GM15510 (cell line): ENCODE measurements around the gene PLCH1.

ENCODE experiments used
- POLR2A ChIP-seq: IDR thresholded peaks from 3 replicates; pipeline ENCODE4 v1.6.1; 2011; ENCODE audit warnings: borderline replicate concordance; ENCODE audit not compliant: insufficient read length; ENCODE audit errors: extremely low read depth

The PLCH1 gene

DNA sequence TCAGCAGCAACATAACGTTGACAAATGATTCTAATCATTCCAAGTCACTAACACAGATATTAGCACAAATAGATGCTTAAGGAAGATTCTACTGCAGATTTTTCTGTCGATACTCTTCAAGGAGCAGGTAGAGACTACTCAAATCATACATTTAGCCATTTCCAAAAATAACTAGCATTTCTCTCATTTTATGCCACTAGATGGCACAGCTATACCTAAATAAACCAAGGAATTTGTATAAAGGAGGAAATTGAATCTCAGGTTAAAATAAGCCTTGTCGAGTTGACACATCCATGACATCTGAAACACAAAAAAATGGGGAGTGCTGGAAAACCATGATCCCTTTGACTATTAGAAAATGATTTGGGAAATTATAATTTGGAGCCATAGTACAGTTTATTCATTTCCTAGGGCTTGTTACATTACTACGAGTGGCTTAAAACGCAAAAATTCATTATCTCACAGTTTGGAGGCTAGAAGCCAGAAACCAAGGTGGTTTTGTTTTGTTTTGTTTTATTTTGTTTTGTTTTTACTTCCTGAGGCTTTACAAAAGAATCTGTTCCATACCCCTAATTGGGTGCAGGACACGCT, 391.9 kb downstream of the PLCH1 start:
- no peak for TF ChIP-seq POLR2A

DNA sequence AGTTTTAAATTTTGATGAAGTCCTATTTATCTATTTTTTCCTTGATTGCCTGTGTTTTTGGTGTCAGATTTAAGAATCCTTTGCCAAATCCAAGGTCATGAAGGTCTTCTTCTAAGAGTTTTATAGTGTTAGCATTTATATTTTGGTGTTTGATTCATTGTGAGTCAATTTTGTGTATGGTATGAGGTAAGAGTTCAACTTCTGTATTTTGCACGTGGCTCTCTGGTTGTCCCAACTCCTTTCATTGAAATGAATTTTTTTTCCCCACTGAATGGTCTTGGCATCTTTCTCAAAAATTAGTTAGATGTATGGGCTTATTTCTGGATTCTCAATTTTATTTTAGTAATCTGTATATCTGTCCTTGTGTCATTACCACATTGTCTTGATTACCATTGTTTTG, 394.3 kb downstream of the PLCH1 start:
- no peak for TF ChIP-seq POLR2A

DNA sequence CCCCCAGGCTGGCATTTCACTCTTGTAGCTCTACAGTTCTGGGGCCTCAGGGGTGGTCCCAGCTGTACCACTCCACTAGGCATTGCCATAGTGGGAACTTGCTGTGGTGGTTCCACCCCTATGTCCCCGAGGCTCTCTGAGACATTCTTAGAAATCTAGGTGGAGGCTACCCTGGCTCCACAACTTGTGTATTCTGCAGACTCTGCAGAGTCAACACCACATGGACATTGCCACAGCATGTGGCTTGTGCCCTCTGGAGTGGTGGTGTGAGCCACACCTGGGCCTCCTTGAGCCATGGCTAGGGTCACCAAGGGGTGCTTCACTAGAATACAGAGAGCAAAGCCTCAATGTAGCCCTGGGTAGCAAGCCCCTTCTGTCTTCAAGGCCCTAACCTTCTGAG, 397.0 kb downstream of the PLCH1 start:
- no peak for TF ChIP-seq POLR2A

DNA sequence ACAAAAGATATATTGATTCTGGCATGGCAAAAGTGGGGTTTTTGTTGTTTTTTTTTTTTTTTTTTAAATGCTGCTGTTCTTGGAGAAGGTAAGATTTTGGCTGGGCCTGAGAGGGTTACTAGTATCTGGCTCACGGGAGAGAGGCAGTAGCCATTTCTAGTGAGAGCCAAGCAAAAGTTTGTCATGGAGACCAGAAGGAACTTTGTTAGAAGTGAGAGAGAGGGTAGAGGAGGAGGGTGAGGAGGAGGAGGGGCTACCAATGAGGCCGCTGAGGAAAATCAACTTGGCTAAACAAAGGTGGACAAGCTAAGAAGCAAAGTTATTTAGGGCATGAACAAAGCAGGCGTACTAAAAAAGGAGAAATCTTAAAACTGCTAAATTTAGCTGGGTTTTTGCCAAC, 402.5 kb downstream of the PLCH1 start:
- TF ChIP-seq POLR2A = no peak

DNA sequence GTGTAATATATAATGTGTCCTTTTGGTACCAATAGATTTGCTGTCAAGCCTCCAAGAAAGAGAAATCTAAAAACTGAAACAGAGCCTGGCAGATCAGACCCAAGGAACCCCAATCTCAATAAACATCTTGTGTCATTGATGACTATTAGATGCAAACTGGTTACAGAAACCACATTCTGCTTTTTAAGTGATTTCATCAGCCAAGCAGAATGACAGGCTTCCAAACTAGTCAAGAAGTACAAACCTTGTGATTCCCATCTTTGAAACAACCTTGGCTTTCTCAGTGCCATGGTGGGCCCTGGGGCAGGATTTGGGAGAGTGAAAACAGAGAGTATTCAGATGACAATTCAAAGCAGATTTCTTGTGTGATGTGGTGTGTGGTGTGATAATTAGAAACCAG, 405.8 kb downstream of the PLCH1 start:
- TF ChIP-seq POLR2A = no peak

DNA sequence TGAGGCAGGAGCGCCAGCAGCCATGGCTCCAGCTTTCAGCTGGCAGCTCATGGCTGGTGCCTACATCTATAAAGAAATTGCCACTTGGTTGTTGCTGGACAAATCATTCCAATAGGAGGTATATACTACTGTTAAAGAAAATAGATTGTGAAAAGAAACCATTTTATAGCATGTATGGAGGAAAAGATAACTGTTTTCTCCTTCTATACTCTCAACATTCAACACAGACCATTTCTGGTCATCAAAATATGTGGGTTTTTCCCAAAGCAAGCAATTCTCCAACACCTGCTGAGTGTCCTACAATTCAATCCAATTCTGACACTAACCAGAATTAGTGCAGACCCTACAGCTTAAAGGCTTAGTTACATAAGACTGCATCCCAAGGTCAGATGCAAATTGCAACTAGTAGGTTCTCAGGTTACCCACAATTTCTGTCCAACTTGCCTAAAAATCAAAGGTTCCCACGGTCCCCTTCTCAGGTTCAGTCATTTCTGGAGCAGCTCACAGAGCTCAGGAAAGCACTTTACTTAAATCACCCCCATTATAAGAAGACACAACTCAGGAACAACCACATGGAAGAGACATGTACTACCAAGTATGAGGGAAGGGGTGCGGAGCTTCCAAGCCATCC, 409.0 kb downstream of the PLCH1 start:
- TF ChIP-seq POLR2A = no peak

DNA sequence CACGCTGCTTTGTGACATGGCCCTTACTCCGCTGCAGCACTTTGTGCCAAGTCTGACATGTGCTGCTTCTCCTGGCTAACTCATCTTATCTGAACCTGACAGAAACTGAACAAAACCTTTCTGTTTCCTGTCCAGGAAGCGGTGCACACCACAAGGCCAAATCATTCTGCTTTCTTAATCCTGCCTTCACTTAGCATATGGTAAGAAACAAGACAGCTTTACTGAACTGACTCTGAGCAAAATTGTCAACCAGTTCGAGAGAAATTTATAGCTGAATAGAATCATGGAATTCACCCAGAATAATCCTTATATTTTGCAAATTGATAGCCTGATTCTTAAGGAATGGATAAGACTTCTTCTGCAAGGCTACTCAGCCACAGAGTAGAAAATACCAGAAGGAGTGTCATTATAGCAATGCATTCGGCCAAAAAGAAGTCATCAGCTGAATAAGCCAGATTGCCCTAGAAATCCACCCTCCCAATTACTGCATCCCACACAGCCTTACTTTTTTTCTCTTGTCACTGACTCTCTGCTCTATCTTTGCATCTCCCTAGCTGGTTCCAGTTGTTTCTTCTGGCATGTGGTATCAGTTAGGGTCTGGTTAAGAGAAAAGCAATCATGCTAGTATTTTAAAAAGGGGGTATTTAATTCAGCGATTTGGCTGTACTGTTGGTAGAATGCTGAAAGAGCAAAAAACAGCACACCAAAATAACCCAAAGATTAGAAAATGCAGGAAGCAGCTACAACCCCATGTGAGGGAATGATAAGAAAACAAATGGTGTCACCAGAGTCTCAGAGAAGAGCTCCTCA, 409.8 kb downstream of the PLCH1 start:
- no peak for TF ChIP-seq POLR2A

DNA sequence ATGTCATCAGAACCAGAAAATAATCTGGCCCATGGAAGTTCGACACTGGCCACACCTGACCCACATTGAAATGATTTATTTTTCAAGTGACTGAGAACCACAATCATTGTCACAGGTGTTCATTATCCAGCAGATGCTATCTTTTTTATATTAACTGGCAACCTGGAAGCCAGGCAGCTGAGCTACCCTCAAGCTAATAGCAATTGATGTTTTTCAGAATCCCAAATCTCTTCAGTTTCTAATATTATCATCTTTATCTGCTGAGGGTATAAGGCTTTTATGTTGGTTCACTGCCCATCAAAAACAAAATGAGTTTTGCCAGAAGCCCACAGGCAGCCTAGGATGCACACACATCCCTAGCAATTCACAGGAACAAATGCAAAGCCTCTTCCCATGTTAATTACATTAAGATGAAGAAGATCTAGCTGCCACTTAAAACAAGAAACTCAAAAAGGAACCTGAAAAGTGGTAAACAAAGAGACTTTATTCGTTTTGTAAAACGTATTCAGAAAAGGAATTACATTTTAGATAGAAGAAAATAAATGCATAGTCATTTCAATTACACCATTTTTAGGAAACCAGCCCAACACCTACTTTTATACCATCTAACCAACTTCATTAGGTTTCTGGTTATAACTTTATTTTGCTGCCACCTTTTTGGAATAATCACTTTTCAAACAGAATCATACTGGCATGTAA, 410.5 kb downstream of the PLCH1 start:
- no peak for TF ChIP-seq POLR2A

DNA sequence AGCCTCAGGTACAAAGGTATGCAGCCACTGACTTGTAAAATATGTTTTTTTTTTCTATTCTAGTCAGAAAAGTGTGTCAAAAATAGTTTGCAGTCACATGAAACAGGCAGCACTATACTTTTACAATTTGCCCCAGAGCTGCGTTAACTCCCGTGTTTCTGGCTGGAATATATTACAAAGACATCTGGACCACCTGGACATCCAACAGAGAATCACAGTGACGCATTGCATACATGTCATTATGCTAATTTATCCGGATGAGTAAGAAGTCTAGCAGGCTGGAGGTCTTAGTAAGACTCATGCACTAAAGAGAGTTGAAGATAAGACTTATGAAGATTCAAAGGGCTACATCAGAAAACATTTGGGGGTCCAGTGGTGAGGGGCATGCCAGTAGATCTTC, 412.2 kb downstream of the PLCH1 start:
- no peak for TF ChIP-seq POLR2A

DNA sequence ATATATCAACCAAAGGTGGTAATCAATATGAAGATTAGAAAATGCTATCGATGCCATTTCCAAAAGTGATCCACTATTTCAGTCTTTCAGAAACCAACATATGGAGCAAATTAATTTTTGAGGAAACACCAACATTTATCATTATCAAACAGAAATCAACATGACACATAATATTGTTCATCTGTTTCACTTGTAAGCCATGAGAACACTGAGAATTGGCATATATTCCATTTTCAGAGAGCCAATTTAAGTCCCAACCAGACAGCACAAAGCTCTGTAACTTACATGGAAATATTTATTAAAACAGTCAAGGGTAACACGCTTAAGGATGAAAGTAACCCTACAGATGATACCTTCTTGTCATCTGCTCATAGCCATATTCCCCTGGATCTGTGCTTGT, 413.8 kb downstream of the PLCH1 start:
- no peak for TF ChIP-seq POLR2A

DNA sequence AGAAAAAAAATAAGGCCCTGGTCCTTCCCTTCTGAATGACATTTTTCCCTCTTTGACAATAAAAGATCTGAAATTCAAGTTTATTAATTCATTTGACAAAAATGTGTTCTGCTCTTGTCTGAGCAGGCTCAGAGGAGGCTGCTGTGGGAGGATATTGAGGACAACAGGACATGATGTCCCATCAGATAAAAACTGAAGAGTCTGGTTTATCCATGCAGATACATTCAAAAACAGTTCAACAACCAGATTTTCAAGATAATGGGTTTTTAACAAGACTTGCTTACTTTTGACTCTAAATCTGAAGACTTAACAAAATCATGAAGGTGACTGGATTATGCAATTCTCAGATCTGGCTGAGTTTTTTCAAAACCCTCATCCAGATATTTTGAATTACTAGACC, 414.5 kb downstream of the PLCH1 start:
- TF ChIP-seq POLR2A = no peak

DNA sequence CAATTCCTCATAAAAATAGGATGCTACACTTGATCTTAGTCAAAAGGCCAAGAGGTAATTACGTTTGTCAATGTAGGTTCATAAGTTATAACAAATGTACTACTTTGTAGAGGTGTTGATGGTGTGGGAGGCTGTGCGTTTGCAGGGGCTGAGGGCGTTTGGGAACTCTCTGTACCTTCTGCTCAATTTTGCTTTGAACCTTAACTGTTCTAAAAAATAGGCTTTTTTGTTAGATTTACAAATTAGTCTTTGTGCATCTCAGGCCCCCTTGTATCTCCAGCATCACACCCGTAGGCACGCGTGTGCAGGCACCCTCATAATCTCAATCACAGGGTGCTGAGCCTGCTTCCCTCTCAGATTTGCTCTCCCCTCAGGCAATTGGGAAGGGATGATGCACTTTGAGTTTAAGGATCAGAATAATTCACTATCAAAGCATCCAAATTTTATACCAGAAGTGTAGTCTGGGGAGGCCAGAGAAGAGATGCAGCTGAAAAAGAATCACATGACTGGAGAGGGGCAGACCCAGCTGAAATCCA, 415.3 kb downstream of the PLCH1 start:
- no peak for TF ChIP-seq POLR2A

DNA sequence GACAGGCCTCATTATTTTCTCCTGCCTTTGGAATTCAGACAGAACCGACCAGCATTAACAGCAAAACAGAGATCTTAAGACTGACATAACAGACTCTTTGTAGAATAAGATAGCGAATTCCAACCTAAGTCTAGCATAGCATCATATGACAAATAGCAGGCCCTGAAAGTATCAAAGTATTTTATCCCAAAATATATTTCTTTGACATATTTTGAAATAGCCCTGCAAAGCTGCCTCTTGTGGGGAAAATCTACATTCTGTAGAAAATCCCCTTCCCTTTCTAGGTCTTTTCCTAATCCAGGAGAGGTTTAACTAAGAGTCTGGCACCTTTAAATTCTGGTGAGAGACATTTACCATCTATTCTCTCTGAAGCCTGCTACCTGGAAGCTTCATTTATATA, 417.0 kb downstream of the PLCH1 start:
- TF ChIP-seq POLR2A = no peak

DNA sequence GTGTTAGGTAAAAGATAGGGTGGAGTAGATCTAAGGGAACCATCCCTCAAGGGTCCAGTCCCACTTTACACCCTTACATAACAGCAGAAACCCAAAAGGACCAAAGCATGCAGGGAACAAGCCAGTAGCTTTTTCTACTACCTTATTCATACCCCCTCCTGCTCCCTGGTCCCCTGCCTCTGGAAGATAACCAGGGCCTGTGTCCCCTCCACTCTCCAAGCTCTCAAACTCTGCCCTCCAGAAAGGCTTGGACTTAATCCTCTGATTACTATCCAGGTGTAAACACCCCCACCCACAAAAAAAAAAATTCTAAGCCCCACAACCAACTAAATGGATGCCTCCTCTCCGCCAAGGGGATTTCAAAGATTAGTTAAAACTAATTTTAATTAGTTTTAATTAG, 417.4 kb downstream of the PLCH1 start:
- TF ChIP-seq POLR2A = no peak

DNA sequence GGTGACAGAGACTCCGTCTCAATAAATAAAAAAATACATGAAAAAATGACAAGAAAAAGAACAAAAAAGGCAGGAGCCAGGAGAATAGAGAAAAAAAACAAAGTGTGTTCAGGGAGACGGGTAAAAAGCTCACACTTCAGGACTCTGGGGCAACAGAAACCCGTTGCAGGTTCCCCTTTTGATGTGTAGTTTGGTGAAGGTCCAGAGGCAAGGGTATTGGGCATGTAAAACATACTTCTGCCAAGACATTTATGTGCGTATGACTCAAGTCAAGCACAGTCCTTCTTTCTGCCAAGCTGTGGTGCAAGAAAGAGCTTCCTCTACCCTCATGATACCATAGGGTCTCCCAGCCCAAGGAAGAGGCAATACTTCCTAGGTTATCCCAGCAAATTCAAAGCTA, 418.0 kb downstream of the PLCH1 start:
- TF ChIP-seq POLR2A = no peak

DNA sequence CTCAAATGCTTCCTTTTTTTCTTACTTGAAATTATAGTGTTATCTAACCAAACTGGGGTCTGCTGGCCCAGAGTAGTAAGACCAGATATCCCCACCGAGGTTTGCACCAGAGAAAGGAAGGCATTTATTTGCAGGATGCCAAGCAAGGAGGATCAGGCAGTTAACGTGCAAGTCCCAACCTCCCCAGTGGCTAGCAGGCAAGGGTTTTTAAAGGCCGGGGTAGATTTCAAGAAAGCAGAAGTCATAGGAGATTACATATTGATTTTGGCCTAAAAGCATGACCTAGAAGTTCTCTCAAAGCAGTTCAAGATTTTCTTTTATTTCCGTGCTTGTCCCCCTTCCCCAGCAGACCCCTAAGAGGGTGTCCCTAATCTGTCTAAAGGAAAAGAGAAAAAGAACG, 418.6 kb downstream of the PLCH1 start:
- no peak for TF ChIP-seq POLR2A
